ENCODE results near the gene SRRD. TPM values are rescaled to one million over a fixed set of nuclear protein-coding genes. Genes with fewer than 3 reads are reported as not detected.

The SRRD gene
- total RNA-seq, 1 experiment from 2014 or later = 21.9 TPM

GRCh38 chr22:26439559-26439958 is 44.1 kb upstream of the SRRD start:
- ChIA-PET POLR2A (no interaction called here), CTCF (interaction anchor here (0.6 kb wide), 1 partner anchor 75 kb away, joined by 13 read pairs; no protein-coding TSS in a partner anchor)
- H3K9me3 ChIP-seq (ENCODE audit: control insufficient read depth, insufficient read depth, low read depth, low read length) = no peaks in the 10 kb centered on the region
- TF ChIP-seq CTCF (IDR thresholded peaks at IDR 0.05) (no peak), POLR2AphosphoS5 (IDR thresholded peaks at IDR 0.05; ENCODE audit: low read depth, low read length) (no peak), TCF7L2 (IDR thresholded peaks at IDR 0.05; ENCODE audit: low read depth, low read length) (no peak), REST (IDR thresholded peaks at IDR 0.05; ENCODE audit: insufficient read depth in 1 of 2, low read depth in 2 of 2, low read length in 1 of 2) (no peak), SIN3A (IDR thresholded peaks at IDR 0.05; ENCODE audit: borderline replicate concordance, insufficient read depth, low read depth, low read length) (no peak)
- BruUV-seq (replicated peaks) = no TSS peak
- no peak for ATAC-seq
- no peak for DNase-seq (ENCODE audit: low read depth, low spot score)
- no peaks in the 10 kb centered on the region for H3K4me1 ChIP-seq (ENCODE audit: control insufficient read depth, insufficient read depth, low read length)
- H3K27ac ChIP-seq (ENCODE audit: low read length) = no peak overlapping the region
- in situ Hi-C loops (cut with HindIII; ENCODE audit: low pct_unique_long_range_greater_than_20kb, low sequenced_read_pairs) = no loop called here
- intact Hi-C loops (cut with micrococcal nuclease; ENCODE audit: unreplicated experiment) = no loop called here
- H3K27me3 ChIP-seq (ENCODE audit: control insufficient read depth, insufficient read depth, low read length) = no peaks in the 10 kb centered on the region
- no peak overlapping the region for H3K4me3 ChIP-seq (ENCODE audit: low read depth in 2 of 2, low read length in 2 of 2)
- no peaks in the 10 kb centered on the region for H3K36me3 ChIP-seq (ENCODE audit: control insufficient read depth, insufficient read depth, low read length)

GRCh38 chr22:26442086-26442756 is 41.5 kb upstream of the SRRD start:
- H3K27ac ChIP-seq (ENCODE audit: low read length) = no peak overlapping the region
- CTCF ChIA-PET = interaction anchor here (0.6 kb wide), 1 partner anchor 18 kb away, joined by 8 read pairs; no protein-coding TSS in a partner anchor
- no peaks in the 10 kb centered on the region for H3K4me1 ChIP-seq (ENCODE audit: control insufficient read depth, insufficient read depth, low read length)
- intact Hi-C loops (cut with micrococcal nuclease; ENCODE audit: unreplicated experiment) (no loop called here), in situ Hi-C loops (cut with HindIII; ENCODE audit: low pct_unique_long_range_greater_than_20kb, low sequenced_read_pairs) (no loop called here)
- TF ChIP-seq REST (IDR thresholded peaks at IDR 0.05; ENCODE audit: insufficient read depth in 1 of 2, low read depth in 2 of 2, low read length in 1 of 2) = no peak
- TF ChIP-seq SIN3A (IDR thresholded peaks at IDR 0.05; ENCODE audit: borderline replicate concordance, insufficient read depth, low read depth, low read length) = no peak
- no peak for TF ChIP-seq TCF7L2 (IDR thresholded peaks at IDR 0.05; ENCODE audit: low read depth, low read length)
- TF ChIP-seq POLR2AphosphoS5 (IDR thresholded peaks at IDR 0.05; ENCODE audit: low read depth, low read length) = no peak
- TF ChIP-seq CTCF (IDR thresholded peaks at IDR 0.05) = no peak
- H3K36me3 ChIP-seq (ENCODE audit: control insufficient read depth, insufficient read depth, low read length) = no peaks in the 10 kb centered on the region
- ATAC-seq = no peak
- no peak overlapping the region for H3K4me3 ChIP-seq (ENCODE audit: low read depth in 2 of 2, low read length in 2 of 2)
- no peak for DNase-seq (ENCODE audit: low read depth, low spot score)
- no TSS peak for BruUV-seq (replicated peaks)
- POLR2A ChIA-PET = interaction anchor here (0.5 kb wide), 1 partner anchor 34 kb away, joined by 5 read pairs; no protein-coding TSS in a partner anchor
- no peaks in the 10 kb centered on the region for H3K27me3 ChIP-seq (ENCODE audit: control insufficient read depth, insufficient read depth, low read length)
- no peaks in the 10 kb centered on the region for H3K9me3 ChIP-seq (ENCODE audit: control insufficient read depth, insufficient read depth, low read depth, low read length)

Measured in Panc1 (cell line).